Ovary (tissue), 3 donors: Measurements from ENCODE around the gene MSTN.

Experiments
- EP300 ChIP-seq: sonication (generic); formaldehyde crosslinking; IDR thresholded peaks from one replicate; pipeline ENCODE4 v1.6.1; 2017; ENCODE audit warnings: antibody characterized with exemption
- POLR2A ChIP-seq: fragments of 450-650 bp; IDR thresholded peaks from one replicate; pipeline ENCODE4 v1.6.1; 2017; ENCODE audit warnings: antibody characterized with exemption, mild to moderate bottlenecking, moderate library complexity
- TF ChIP-seq, protein P1 (sequence below), 3 donors: fragments of 450-650 bp in 2 of 3; fragments of 200-600 bp in 1 of 3; IDR thresholded peaks; one replicate each; pipeline versions ENCODE4 v1.5.1 to v1.8.0; 2016 to 2022; ENCODE audit warnings: antibody characterized with exemption in 3 of 3, mild to moderate bottlenecking in 1 of 3
- donor health status: DM: no; HTN: no; CAD: no.

DNA sequence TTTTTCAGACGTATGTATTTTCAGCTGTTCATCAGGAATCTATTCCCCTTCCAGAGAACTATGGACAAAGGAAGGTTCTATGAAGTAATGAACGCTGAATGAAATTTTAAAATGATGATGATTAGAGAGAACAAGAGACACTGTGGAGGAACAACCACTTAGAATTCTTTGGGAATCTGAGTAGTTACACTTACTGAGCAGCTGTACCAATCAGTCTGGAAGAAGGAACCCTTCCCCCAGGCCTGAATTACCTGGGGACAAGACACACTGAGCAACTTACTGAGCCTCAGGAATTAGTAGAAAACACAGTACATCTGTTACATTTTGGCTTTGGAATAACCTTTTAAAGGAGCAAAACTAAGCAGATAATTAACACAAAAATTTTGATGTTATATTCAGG lies 1.9 kb downstream of the MSTN start:
- TF ChIP-seq, protein P1, sequence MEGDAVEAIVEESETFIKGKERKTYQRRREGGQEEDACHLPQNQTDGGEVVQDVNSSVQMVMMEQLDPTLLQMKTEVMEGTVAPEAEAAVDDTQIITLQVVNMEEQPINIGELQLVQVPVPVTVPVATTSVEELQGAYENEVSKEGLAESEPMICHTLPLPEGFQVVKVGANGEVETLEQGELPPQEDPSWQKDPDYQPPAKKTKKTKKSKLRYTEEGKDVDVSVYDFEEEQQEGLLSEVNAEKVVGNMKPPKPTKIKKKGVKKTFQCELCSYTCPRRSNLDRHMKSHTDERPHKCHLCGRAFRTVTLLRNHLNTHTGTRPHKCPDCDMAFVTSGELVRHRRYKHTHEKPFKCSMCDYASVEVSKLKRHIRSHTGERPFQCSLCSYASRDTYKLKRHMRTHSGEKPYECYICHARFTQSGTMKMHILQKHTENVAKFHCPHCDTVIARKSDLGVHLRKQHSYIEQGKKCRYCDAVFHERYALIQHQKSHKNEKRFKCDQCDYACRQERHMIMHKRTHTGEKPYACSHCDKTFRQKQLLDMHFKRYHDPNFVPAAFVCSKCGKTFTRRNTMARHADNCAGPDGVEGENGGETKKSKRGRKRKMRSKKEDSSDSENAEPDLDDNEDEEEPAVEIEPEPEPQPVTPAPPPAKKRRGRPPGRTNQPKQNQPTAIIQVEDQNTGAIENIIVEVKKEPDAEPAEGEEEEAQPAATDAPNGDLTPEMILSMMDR (IDR thresholded peaks at IDR 0.05): no peak
- TF ChIP-seq POLR2A (no peak), EP300 (no peak)
